Bone marrow (tissue), 2 donors: ENCODE data around the gene CLDN18.

Experiments
- DNase-seq, 2 donors: peaks; one replicate each; lab custom pipeline; 2025; lab: John Stamatoyannopoulos, UW

Gene CLDN18

GRCh38 chr3:138063416-138063815, 53.5 kb downstream of the CLDN18 start:
- no peak for DNase-seq

GRCh38 chr3:138065949-138066348, 56.0 kb downstream of the CLDN18 start:
- no peak for DNase-seq

GRCh38 chr3:138066383-138066782, 56.4 kb downstream of the CLDN18 start:
- no peak for DNase-seq

GRCh38 chr3:138066972-138067371, 57.0 kb downstream of the CLDN18 start:
- no peak for DNase-seq

- DNase-seq: no peak
These were observed 58.1 kb downstream of the CLDN18 start for GRCh38 chr3:138068046-138068445.

- peak; percentile 51 to 53 for DNase-seq
These were observed 58.7 kb downstream of the CLDN18 start for GRCh38 chr3:138068579-138069174.

GRCh38 chr3:138070006-138070405, 60.0 kb downstream of the CLDN18 start:
- no peak for DNase-seq

GRCh38 chr3:138072796-138073195, 62.8 kb downstream of the CLDN18 start:
- no peak for DNase-seq

- DNase-seq: no peak
These were observed 68.1 kb downstream of the CLDN18 start for GRCh38 chr3:138078096-138078495.

- DNase-seq: no peak
These were observed 69.0 kb downstream of the CLDN18 start for GRCh38 chr3:138078901-138079344.

GRCh38 chr3:138079901-138080300, 69.9 kb downstream of the CLDN18 start:
- DNase-seq: no peak

GRCh38 chr3:138081371-138082084, 71.6 kb downstream of the CLDN18 start:
- DNase-seq: no peak

GRCh38 chr3:138082085-138082991, 72.4 kb downstream of the CLDN18 start:
- DNase-seq: no peak

GRCh38 chr3:138082992-138083386, 73.0 kb downstream of the CLDN18 start:
- no peak for DNase-seq
